GM10248 (cell line): Measurements from ENCODE around the gene PZP.
"Not testable (repeated sequence)": the region's sequence is repeated elsewhere in the genome, so short reads cannot be mapped to it uniquely, and the experiment has no call there.

Source experiments
- CTCF ChIA-PET: fragments of 300-600 bp; sonication (Branson Sonifier 250); formaldehyde crosslinking; extraction: SDS; loops from one replicate; lab custom pipeline; 2021; ENCODE audit warnings: antibody characterized with exemption; lab: Yijun Ruan, JAX
- POLR2A ChIA-PET: fragments of 350-650 bp; sonication (Branson Sonifier 250); formaldehyde crosslinking; extraction: SDS; loops from one replicate; lab custom pipeline; 2020; ENCODE audit warnings: antibody characterized with exemption; lab: Yijun Ruan, JAX
- DNase-seq: peaks from one replicate; pipeline ENCODE4 v3.0.0; 2012; ENCODE audit errors: extremely low spot score
- CTCF ChIP-seq: IDR thresholded peaks from 2 replicates; pipeline ENCODE4 v1.5.1; 2012; ENCODE audit warnings: mild to moderate bottlenecking, low read depth; ENCODE audit errors: extremely low read depth, missing control alignments, control extremely low read depth

The PZP gene

GRCh38 chr12:9143137-9143536 is 65.1 kb downstream of the PZP start:
- ChIA-PET POLR2A (no interaction called here), CTCF (interaction anchor here (1.1 kb wide), 1 partner anchor 25 kb away, joined by 3 read pairs; no protein-coding TSS in a partner anchor)
- TF ChIP-seq CTCF: no peak
- DNase-seq: no peak

DNA sequence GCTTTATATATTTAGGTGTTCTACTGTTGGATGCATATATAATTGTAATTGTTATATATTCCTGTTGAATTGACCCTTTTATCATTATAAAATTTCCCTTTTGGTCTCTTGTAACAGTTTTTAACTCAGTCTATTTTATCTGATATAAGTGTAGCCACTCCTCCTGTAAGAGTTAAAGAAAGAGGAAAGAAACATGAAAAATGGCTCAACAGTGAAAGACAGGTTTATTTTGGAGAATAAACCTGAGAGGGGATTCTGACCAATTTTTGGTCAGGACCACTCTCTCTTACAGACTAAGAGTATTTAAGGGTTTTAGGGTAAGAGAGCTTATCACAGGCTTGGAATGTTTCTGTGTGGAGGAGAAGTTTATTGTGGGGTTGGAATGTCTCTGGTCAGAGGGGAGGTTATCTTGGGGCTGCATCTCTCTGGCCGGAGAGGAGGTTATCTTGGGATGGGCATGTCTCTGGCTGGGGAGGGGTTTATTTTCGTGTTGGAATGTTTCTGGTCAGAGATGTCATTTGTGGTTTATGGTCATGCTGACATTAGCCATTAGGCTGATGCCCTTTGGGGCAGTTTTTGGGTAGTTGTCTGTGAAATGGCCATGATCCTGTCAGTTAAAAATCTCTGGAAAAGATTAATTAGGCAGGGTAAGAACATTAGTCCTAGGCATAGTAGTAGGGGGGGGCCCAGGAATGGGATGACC is 68.5 kb downstream of the PZP start:
- DNase-seq, CTCF ChIA-PET, POLR2A ChIA-PET: not testable (repeated sequence)

DNA sequence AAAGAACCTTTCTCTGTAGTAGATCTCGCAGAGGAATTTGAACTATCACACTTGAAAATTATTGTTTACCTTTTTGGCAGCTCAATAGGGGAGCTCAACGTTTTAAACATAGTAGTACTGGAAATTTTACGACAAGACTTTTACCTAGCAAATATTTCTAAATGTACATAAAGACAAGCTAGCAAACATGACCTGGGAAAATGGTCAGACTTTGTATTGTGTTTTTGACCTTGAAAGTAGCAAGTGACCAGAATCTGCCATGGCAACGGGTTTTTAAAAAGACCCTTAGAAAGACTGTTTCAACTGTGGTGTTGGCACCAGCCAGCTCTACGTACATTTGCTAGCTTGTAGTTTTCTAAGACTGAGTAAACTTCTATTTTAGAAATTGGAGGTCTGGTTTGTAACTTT is 72.3 kb downstream of the PZP start:
- no peak for DNase-seq
- ChIA-PET POLR2A (no interaction called here), CTCF (interaction anchor here (0.8 to 1.8 kb wide), 8 partner anchors 11 to 35 kb away, joined by 3 to 8 read pairs (median 4); partner anchors contain the start of gene A2M)
- TF ChIP-seq CTCF: no peak

DNA sequence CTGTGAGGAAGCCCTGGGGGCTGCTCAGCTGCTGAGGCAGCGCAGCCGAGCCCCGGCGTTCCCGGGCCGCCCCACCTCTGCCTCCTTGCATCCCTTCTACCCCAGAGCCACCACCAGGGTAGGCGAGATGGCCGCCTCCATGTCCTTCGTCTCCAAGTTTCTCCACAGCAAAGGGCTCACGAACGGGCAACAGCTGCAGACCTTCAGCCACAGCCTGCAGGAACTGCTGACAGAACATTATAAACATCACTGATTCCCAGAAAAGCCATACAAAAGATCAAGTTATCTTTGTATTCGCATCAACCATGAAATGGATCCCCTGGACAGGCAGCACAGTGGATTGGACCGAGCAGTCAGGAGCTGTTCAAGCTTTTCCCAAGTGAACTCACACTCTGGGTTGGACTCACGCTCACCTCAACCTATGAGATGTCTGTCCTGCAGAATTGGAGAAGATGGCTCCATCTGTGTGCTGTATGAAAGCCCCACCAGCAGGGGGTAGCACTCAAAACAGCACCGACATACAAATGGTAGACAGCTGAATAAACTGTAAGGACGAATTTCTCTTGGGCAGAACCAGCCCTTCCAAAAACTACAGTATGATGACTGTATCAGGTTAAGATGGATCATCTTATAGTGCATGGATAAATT is 73.1 kb downstream of the PZP start:
- ChIA-PET CTCF (interaction anchor here (1.2 to 1.8 kb wide), 7 partner anchors 10 to 34 kb away, joined by 3 to 8 read pairs (median 4); partner anchors contain the start of gene A2M), POLR2A (no interaction called here)
- TF ChIP-seq CTCF: peak; percentile 42
- no peak for DNase-seq

DNA sequence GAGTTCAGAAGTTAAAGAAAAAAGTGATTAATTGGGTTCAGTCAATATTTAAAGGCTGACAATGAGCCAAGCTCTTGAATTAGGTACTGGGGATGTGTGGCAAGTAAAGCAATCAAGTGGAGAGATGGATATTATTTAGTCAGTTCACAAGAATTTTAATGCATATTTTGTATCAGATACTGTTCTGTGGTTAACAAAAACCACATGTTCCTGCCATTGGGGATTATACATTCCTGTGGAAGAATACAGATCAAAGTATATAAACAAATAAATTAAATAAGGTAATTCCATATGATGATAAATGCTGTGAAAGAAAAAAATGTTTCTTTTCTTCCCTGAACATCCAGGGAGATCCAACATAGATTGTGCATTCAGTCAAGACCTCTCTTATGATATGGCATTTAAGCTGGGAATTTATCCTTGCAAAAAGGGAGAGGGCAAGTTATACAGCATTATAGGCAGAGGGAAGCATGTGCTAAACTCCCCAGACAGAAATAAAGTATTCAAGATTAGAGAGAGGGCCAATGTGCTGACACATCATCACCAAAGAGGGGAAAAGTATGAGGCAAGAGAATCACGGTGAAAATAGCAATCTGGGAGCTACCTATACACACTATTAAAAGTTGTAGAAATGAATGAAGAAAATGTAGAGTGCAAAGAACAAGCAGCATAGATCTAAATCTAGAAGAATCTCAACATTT is 74.8 kb downstream of the PZP start:
- DNase-seq: no peak
- TF ChIP-seq CTCF: no peak
- ChIA-PET CTCF (no interaction called here), POLR2A (interaction anchor here (0.6 kb wide), 1 partner anchor 1063 kb away, joined by 4 read pairs; no protein-coding TSS in a partner anchor)

DNA sequence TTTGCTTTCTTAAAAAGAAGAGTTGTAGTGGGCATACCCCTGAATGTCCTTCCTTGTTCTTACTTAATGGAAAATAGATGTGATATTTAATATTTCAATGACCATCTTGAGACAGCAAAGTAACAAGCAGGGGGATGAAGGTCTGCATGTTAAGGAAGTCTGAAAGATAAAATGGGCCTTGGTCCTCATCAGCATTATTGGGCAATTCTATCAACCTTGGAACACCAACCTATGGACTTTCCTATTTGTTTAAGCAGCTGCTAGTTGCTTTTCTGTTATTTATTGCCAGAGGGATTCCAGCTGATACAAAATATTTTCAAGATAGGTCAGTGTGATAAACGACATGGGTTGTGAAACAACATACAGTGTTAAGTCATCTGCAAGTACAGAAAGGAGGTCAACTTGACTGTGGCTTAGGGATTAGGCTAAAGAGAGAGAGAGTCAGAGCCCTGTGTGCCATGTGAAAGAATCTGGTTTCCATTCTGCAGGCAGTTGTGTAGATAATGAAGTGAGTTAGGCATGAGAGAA is 76.1 kb downstream of the PZP start:
- POLR2A ChIA-PET: no interaction called here
- no peak for DNase-seq

More for the DNA sequence above, 76.1 kb downstream of the PZP start:
- TF ChIP-seq CTCF: no peak
- CTCF ChIA-PET: no interaction called here
